Right lobe of liver (tissue), 4 donors: ENCODE data around the gene CCDC28A.

Experiments used
- POLR2A ChIP-seq: fragments of 450-650 bp; IDR thresholded peaks from one replicate; pipeline ENCODE4 v1.6.1; 2017; ENCODE audit warnings: antibody characterized with exemption, mild to moderate bottlenecking
- TF ChIP-seq, protein P1 (sequence below), 4 donors: fragments of 200-600 bp in 3 of 4; fragments of 450-650 bp in 1 of 4; IDR thresholded peaks; one replicate each; pipeline versions ENCODE4 v1.5.1 to v1.8.0; 2016 to 2022; ENCODE audit warnings: antibody characterized with exemption in 4 of 4, mild to moderate bottlenecking in 2 of 4
- donor health status: DM: no; HTN: no; CAD: no.
- donor health status: DM: no; HTN: no; CAD: no.
- donor health status: DM: no; HTN: yes; CAD: no.

DNA sequence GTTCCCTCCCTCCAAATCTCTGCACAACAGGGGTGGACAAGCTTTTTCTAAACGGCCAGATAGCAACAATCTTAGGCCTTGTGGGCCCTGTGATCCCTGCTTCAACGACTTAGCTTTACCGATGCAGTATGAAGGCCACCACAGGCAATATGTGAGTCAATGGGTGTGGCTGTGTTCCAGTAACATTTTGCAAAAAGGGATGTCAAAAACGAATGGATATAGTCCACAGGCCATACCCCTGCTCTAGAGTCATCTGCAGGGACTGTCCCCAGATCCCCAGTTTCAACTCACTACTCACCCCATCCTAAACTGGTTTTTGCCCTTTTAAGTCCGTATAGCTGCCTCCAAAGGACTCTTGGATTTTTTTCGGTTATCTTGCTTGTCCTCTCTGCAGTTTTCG is 56.7 kb downstream of the CCDC28A start:
- TF ChIP-seq, protein P1, sequence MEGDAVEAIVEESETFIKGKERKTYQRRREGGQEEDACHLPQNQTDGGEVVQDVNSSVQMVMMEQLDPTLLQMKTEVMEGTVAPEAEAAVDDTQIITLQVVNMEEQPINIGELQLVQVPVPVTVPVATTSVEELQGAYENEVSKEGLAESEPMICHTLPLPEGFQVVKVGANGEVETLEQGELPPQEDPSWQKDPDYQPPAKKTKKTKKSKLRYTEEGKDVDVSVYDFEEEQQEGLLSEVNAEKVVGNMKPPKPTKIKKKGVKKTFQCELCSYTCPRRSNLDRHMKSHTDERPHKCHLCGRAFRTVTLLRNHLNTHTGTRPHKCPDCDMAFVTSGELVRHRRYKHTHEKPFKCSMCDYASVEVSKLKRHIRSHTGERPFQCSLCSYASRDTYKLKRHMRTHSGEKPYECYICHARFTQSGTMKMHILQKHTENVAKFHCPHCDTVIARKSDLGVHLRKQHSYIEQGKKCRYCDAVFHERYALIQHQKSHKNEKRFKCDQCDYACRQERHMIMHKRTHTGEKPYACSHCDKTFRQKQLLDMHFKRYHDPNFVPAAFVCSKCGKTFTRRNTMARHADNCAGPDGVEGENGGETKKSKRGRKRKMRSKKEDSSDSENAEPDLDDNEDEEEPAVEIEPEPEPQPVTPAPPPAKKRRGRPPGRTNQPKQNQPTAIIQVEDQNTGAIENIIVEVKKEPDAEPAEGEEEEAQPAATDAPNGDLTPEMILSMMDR (IDR thresholded peaks at IDR 0.05): no peak
- no peak for TF ChIP-seq POLR2A
